A549 (cell line): ENCODE results near the gene FBXO38. TPM values are rescaled to one million over a fixed set of nuclear protein-coding genes. Genes with fewer than 3 reads are reported as not detected.

Source experiments
- ATAC-seq, 2 experiments: fragments of 200-7000 bp in 1 of 2; fragments of >200 bp in 1 of 2; cut with Nextera tagmentation in 1 of 2; cut with Tn5 transposase in 1 of 2; 3 replicates each; pipeline versions ENCODE4 v1.8.0 to v1.9.1; 2018 to 2020; ENCODE audit warnings: mild to moderate bottlenecking in 1 of 2, moderate library complexity in 1 of 2
- CTCF ChIA-PET: fragments of 300-600 bp; sonication (Branson Sonifier 250); formaldehyde crosslinking; extraction: SDS; loops from one replicate; lab custom pipeline; 2021; ENCODE audit warnings: antibody characterized with exemption, inconsistent platforms; lab: Yijun Ruan, JAX
- POLR2A ChIA-PET: fragments of 350-600 bp; formaldehyde crosslinking; extraction: SDS; loops from one replicate; lab custom pipeline; 2021; ENCODE audit warnings: antibody characterized with exemption, inconsistent platforms; lab: Yijun Ruan, JAX
- DNase-seq, 2 experiments: peaks; one replicate each; pipeline versions ENCODE4 v3.0.0 to v3.0.0-alpha.2; 2011 to 2016; ENCODE audit warnings: low read depth in 1 of 2, low spot score in 1 of 2
- FAIRE-seq: peaks from 2 replicates; lab custom pipeline; 2011; peaks lifted over from hg19 to GRCh38; lab: Jason Lieb, UNC
- H3K27ac ChIP-seq, 2 experiments: fragments of >200 bp; sonication (Bioruptor Twin); formaldehyde crosslinking; 3 replicates each; pipeline ENCODE4 v1.5.1; 2016 to 2017
- H3K4me1 ChIP-seq: fragments of >200 bp; sonication (Bioruptor Twin); formaldehyde crosslinking; 3 replicates; pipeline ENCODE4 v1.6.1; 2016
- H3K4me2 ChIP-seq: fragments of >200 bp; sonication (Bioruptor Twin); formaldehyde crosslinking; 3 replicates; pipeline ENCODE4 v1.6.1; 2016
- H3K4me3 ChIP-seq: fragments of >200 bp; sonication (Bioruptor Twin); formaldehyde crosslinking; 3 replicates; pipeline ENCODE4 v1.5.1; 2016
- H3K9me3 ChIP-seq: fragments of >200 bp; sonication (Bioruptor Twin); formaldehyde crosslinking; 3 replicates; pipeline ENCODE4 v1.6.1; 2016
- E2F6 ChIP-seq: IDR thresholded peaks from 2 replicates; pipeline ENCODE4 v1.6.1; 2012; ENCODE audit warnings: low read depth, borderline replicate concordance
- EHF ChIP-seq: fragments of 250-450 bp; sonication (Bioruptor Pico); IDR thresholded peaks from 2 replicates; pipeline ENCODE4 v1.5.0; 2020; ENCODE audit warnings: mild to moderate bottlenecking
- ELK1 ChIP-seq: fragments of 150-350 bp; IDR thresholded peaks from 2 replicates; pipeline ENCODE4 v1.6.1; 2014; ENCODE audit warnings: low read depth, mild to moderate bottlenecking, low read length
- FOSL2 ChIP-seq, 2 experiments: fragments of 450-650 bp in 1 of 2; fragments of >200 bp in 1 of 2; sonication (Bioruptor Twin) in 1 of 2; formaldehyde crosslinking; IDR thresholded peaks; 2 replicates each; pipeline versions ENCODE4 v1.5.0 to v1.6.1; 2016 to 2020; ENCODE audit warnings: mild to moderate bottlenecking in 1 of 2, moderate library complexity in 1 of 2
- FOXS1 ChIP-seq: fragments of 250-450 bp; sonication (Bioruptor Pico); IDR thresholded peaks from 2 replicates; pipeline ENCODE4 v1.5.0; 2020; ENCODE audit warnings: mild to moderate bottlenecking, moderate library complexity
- HES2 ChIP-seq: fragments of >200 bp; sonication (Bioruptor Twin); formaldehyde crosslinking; IDR thresholded peaks from 2 replicates; pipeline ENCODE4 v1.6.1; 2016
- HOXA7 ChIP-seq: fragments of 250-450 bp; sonication (Bioruptor Pico); IDR thresholded peaks from 2 replicates; pipeline ENCODE4 v1.5.0; 2020; ENCODE audit warnings: mild to moderate bottlenecking, moderate library complexity
- HOXB13 ChIP-seq: fragments of 250-450 bp; sonication (Bioruptor Pico); IDR thresholded peaks from 2 replicates; pipeline ENCODE4 v1.5.0; 2020; ENCODE audit warnings: low read depth, mild to moderate bottlenecking, moderate library complexity
- HOXB5 ChIP-seq: fragments of 250-450 bp; sonication (Bioruptor Pico); IDR thresholded peaks from 2 replicates; pipeline ENCODE4 v1.5.0; 2020; ENCODE audit warnings: mild to moderate bottlenecking, moderate library complexity
- KDM5A ChIP-seq: fragments of 200-600 bp; sonication (generic); IDR thresholded peaks from 2 replicates; pipeline ENCODE4 v1.6.1; 2016; ENCODE audit warnings: antibody characterized with exemption, mild to moderate bottlenecking
- MAFK ChIP-seq: fragments of 450-650 bp; IDR thresholded peaks from 2 replicates; pipeline ENCODE4 v1.6.1; 2014; ENCODE audit not compliant: partially characterized antibody
- MYC ChIP-seq: IDR thresholded peaks from 2 replicates; pipeline ENCODE4 v1.6.1; 2012; ENCODE audit warnings: mild to moderate bottlenecking, inconsistent platforms, low read length, improper control_type of control experiment, borderline replicate concordance
- NPAS2 ChIP-seq: fragments of 250-450 bp; sonication (Bioruptor Pico); IDR thresholded peaks from 2 replicates; pipeline ENCODE4 v1.8.0; 2022; ENCODE audit warnings: mild to moderate bottlenecking, moderate library complexity, borderline replicate concordance
- NR3C1 ChIP-seq: fragments of >200 bp; sonication (Bioruptor Twin); formaldehyde crosslinking; IDR thresholded peaks from 3 replicates; pipeline ENCODE4 v1.6.1; 2017
- POLR2A ChIP-seq: IDR thresholded peaks from 2 replicates; pipeline ENCODE4 v1.6.1; 2012; ENCODE audit warnings: mild to moderate bottlenecking, low read length
- POLR2AphosphoS2 ChIP-seq: conservative IDR thresholded peaks from 2 replicates; pipeline ENCODE4 v1.6.1; 2012; ENCODE audit warnings: low read length, improper control_type of control experiment, inconsistent platforms
- RAD21 ChIP-seq, 2 experiments: fragments of >200 bp in 1 of 2; sonication (Bioruptor Twin) in 1 of 2; formaldehyde crosslinking in 1 of 2; IDR thresholded peaks in 1 of 2; conservative IDR thresholded peaks in 1 of 2; 2 replicates in 1 of 2; 3 replicates in 1 of 2; pipeline ENCODE4 v1.6.1; 2012 to 2018; ENCODE audit warnings: inconsistent platforms in 1 of 2
- RARB ChIP-seq: fragments of 250-450 bp; sonication (Bioruptor Pico); IDR thresholded peaks from 2 replicates; pipeline ENCODE4 v1.8.0; 2021; ENCODE audit warnings: mild to moderate bottlenecking, moderate library complexity
- RCOR1 ChIP-seq: fragments of 150-350 bp; IDR thresholded peaks from 2 replicates; pipeline ENCODE4 v1.6.1; 2014; ENCODE audit warnings: antibody characterized with exemption, low read length, low read depth
- RFX5 ChIP-seq: fragments of 450-650 bp; IDR thresholded peaks from 2 replicates; pipeline ENCODE4 v1.7.1; 2014; ENCODE audit warnings: antibody characterized with exemption, mild to moderate bottlenecking, moderate library complexity
- SMC3 ChIP-seq: fragments of >200 bp; sonication (Bioruptor Twin); formaldehyde crosslinking; IDR thresholded peaks from 3 replicates; pipeline ENCODE4 v1.6.1; 2018; ENCODE audit warnings: inconsistent platforms
- USF2 ChIP-seq: fragments of 450-650 bp; IDR thresholded peaks from 2 replicates; pipeline ENCODE4 v1.6.1; 2014; ENCODE audit warnings: antibody characterized with exemption
- ZFP36 ChIP-seq: fragments of 450-650 bp; IDR thresholded peaks from 2 replicates; pipeline ENCODE4 v1.6.1; 2014; ENCODE audit warnings: borderline replicate concordance; ENCODE audit not compliant: partially characterized antibody
- ZSCAN20 ChIP-seq: fragments of 250-450 bp; sonication (Bioruptor Pico); IDR thresholded peaks from 2 replicates; pipeline ENCODE4 v1.8.0; 2022; ENCODE audit warnings: mild to moderate bottlenecking, moderate library complexity
- WGBS: methylation state at CpG from one replicate; pipeline ENCODE4 v1.1.6; 2017; ENCODE audit errors: missing lambda C conversion rate; 5-methylcytosine and 5-hydroxymethylcytosine counted together
- polyA plus RNA-seq, 4 experiments: library from polyadenylated mRNA; depleted of rRNA in 3 of 4; stranded (reverse); fragments of >200 nt; fragmentation: RNase III in 1 of 4; extraction: RNeasy Plus Mini Kit Qiagen cat#74134 plus additional on column Dnase treatment in 1 of 4; gene quantifications; 2 replicates in 3 of 4; 3 replicates in 1 of 4; pipeline ENCODE4 v1.2.3, GENCODE V29; 2011 to 2017
- TF ChIP-seq, protein P1 (sequence below): IDR thresholded peaks from 2 replicates; pipeline ENCODE4 v1.6.1; 2012
- TF ChIP-seq, protein P2 (sequence below): fragments of 250-450 bp; sonication (Bioruptor Pico); IDR thresholded peaks from 2 replicates; pipeline ENCODE4 v1.5.0; 2020; ENCODE audit warnings: low read depth, mild to moderate bottlenecking, moderate library complexity

The FBXO38 gene
- polyA plus RNA-seq, 2 of the 4 experiments (the other 2 are of a cell fraction), result 15.8 to 33.2 TPM

DNA sequence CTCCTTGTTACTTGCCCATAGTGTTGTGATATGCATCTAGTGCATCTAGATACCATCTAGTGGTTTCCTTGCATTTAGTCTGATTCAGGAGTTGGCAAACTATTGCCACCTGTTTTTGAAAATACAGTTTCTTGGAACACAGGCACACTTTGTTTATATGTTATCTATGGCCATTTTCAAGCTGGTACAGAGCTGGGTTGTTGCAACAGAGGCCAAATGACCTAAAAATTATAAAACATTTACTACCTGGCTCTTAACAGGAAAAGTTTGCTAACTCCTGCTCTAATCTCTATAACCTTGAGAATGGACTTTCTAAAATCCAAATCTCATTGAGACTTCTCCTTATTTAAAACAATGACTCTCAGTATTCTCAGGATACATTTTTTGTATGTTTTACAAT lies 19.4 kb upstream of the FBXO38 start (continued):
- TF ChIP-seq USF2, result no peak
- no peak for TF ChIP-seq FOXS1 (CRISPR knock-in tag)
- TF ChIP-seq HOXA7 (CRISPR knock-in tag), result no peak
- no peak for TF ChIP-seq EHF (CRISPR knock-in tag)
- no peak for TF ChIP-seq E2F6
- TF ChIP-seq, all 56 proteins: peak for 0

DNA sequence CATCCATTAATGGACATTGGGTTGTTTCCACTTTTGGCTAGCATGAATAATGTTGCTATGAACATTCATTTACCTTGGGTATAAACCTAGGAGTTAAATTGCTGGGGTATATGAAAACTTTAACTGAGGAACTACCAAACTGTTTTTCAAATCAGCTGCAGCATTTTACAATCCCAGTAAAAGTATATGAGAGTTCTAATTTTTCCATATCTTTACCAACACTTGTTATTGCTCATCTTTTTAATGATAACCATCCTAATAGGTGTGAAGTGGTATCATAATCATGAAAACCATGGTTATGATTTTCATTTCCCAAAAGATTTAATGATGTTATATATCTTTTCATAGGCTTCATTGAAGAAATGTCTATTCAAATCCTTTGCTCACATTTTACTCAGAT lies 15.5 kb upstream of the FBXO38 start:
- Histone ChIP-seq H3K4me3 (no peak overlapping the region), H3K4me2 (no peak overlapping the region), H3K9me3 (no peaks in the 10 kb centered on the region), H3K27ac (no peak overlapping the region), H3K4me1 (no peaks in the 10 kb centered on the region)
- TF ChIP-seq POLR2A, result no peak
- TF ChIP-seq, protein P1, sequence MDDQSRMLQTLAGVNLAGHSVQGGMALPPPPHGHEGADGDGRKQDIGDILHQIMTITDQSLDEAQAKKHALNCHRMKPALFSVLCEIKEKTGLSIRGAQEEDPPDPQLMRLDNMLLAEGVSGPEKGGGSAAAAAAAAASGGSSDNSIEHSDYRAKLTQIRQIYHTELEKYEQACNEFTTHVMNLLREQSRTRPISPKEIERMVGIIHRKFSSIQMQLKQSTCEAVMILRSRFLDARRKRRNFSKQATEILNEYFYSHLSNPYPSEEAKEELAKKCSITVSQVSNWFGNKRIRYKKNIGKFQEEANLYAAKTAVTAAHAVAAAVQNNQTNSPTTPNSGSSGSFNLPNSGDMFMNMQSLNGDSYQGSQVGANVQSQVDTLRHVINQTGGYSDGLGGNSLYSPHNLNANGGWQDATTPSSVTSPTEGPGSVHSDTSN, result no peak
- CTCF ChIA-PET, result no interaction called here
- POLR2A ChIA-PET, result no interaction called here
- FAIRE-seq (no peak), DNase-seq (no peak), ATAC-seq (no peak)

DNA sequence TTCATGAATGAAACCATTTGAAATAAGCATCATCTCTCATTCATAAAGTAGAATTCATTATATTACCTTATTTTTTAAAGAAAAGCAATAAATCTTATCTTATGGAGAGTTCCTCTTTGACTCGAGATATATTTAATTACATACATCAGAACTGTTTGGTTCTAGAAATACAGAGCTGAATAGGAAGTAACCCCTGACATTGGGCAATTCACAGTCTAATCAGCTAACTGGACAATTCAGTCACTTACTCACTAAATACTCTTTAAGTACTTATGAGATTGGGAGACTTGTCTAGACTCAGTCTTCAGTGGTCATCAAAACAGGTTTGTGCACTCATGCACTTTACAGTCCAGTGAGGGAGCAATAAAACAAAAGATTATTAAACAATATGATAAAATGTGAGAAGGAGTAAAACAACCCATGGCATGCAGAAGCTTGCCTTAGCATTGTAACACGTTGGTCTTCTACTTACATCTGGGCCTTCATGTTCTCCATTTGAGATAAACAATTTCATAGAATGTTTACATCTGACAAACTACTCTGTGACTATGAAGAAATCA lies 11.5 kb upstream of the FBXO38 start:
- 6% methylated on average over 2 of the region's 2 CpGs for WGBS
- TF ChIP-seq SMC3 (no peak), HOXB13 (CRISPR knock-in tag) (no peak), ZSCAN20 (CRISPR knock-in tag) (no peak)
- TF ChIP-seq, protein P2, sequence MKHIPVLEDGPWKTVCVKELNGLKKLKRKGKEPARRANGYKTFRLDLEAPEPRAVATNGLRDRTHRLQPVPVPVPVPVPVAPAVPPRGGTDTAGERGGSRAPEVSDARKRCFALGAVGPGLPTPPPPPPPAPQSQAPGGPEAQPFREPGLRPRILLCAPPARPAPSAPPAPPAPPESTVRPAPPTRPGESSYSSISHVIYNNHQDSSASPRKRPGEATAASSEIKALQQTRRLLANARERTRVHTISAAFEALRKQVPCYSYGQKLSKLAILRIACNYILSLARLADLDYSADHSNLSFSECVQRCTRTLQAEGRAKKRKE (CRISPR knock-in tag), result no peak
- CTCF ChIA-PET, result no interaction called here

GRCh38 chr5:148372893-148373292 lies 10.9 kb upstream of the FBXO38 start:
- no peak overlapping the region for H3K4me2 ChIP-seq
- POLR2A ChIA-PET, result no interaction called here
- CTCF ChIA-PET, result interaction anchor here (0.6 to 1.3 kb wide), 2 partner anchors 358 to 563 kb away, joined by 3 to 4 read pairs; no protein-coding TSS in a partner anchor
- TF ChIP-seq KDM5A (no peak), FOSL2 (IDR thresholded peaks at IDR 0.05) (no peak), FOSL2 (CRISPR knock-in tag; IDR thresholded peaks at IDR 0.05) (no peak), HOXB5 (CRISPR knock-in tag) (no peak), RAD21 (conservative IDR thresholded peaks at IDR 0.05 in 1 of 2, IDR thresholded peaks at IDR 0.05 in 1 of 2) (no peak), RARB (CRISPR knock-in tag) (no peak), POLR2AphosphoS2 (no peak), RFX5 (no peak), MAFK (no peak), ELK1 (no peak), RCOR1 (no peak), ZFP36 (no peak), MYC (no peak), HES2 (no peak), USF2 (no peak), NPAS2 (no peak), NR3C1 (no peak)
- TF ChIP-seq, protein P1, result no peak
- FAIRE-seq (no peak), DNase-seq (no peak), ATAC-seq (no peak)
- H3K4me1 ChIP-seq, result no peaks in the 10 kb centered on the region
- no peaks in the 10 kb centered on the region for H3K9me3 ChIP-seq
- H3K4me3 ChIP-seq, result no peak overlapping the region
- H3K27ac ChIP-seq, result no peak overlapping the region

More for the DNA sequence above, 11.5 kb upstream of the FBXO38 start:
- Histone ChIP-seq H3K4me2 (no peak overlapping the region), H3K4me3 (no peak overlapping the region), H3K27ac (no peak overlapping the region), H3K9me3 (no peaks in the 10 kb centered on the region), H3K4me1 (no peaks in the 10 kb centered on the region)
- POLR2A ChIA-PET, result no interaction called here
- DNase-seq (no peak), ATAC-seq (no peak), FAIRE-seq (no peak)
